Panc1 (cell line): ENCODE data around the gene UGT8. TPM values are rescaled to one million over a fixed set of nuclear protein-coding genes. Genes with fewer than 3 reads are reported as not detected.

Experiments
- ATAC-seq: fragments of 200-7000 bp; cut with Tn5 transposase; 2 replicates; pipeline ENCODE4 v1.9.1; 2020; ENCODE audit warnings: mild to moderate bottlenecking, moderate library complexity
- BruUV-seq: library from RNA; stranded (reverse); fragments of 400-500 nt; replicated peaks from 2 replicates; lab custom pipeline; 2021; lab: Mats Ljungman, UMichigan
- CTCF ChIA-PET: fragments of 300-600 bp; sonication (Branson Sonifier 250); formaldehyde crosslinking; loops from one replicate; lab custom pipeline; 2022; ENCODE audit warnings: antibody characterized with exemption; lab: Charles Lee
- POLR2A ChIA-PET: fragments of 300-600 bp; sonication (Branson Sonifier 250); formaldehyde crosslinking; loops from one replicate; lab custom pipeline; 2022; ENCODE audit warnings: antibody characterized with exemption; lab: Charles Lee
- DNase-seq: peaks from one replicate; pipeline ENCODE4 v3.0.0-alpha.2; 2010; ENCODE audit warnings: low read depth, low spot score
- H3K27ac ChIP-seq: 2 replicates; pipeline ENCODE4 v1.5.1; 2011; ENCODE audit warnings: mild to moderate bottlenecking, low read length, inconsistent platforms
- H3K27me3 ChIP-seq: fragments of 200-500 bp; sonication (Bioruptor generic); 2 replicates; pipeline ENCODE4 v1.6.0; 2014; ENCODE audit warnings: low read length, inconsistent platforms; ENCODE audit not compliant: control insufficient read depth, insufficient read depth
- H3K36me3 ChIP-seq: fragments of 200-500 bp; sonication (Bioruptor generic); 2 replicates; pipeline ENCODE4 v1.5.1; 2014; ENCODE audit warnings: inconsistent platforms, mild to moderate bottlenecking, low read length, moderate library complexity; ENCODE audit not compliant: control insufficient read depth, insufficient read depth
- H3K4me1 ChIP-seq: 2 replicates; pipeline ENCODE4 v1.5.1; 2011; ENCODE audit warnings: inconsistent platforms, mild to moderate bottlenecking, low read length, moderate library complexity; ENCODE audit not compliant: control insufficient read depth, insufficient read depth
- H3K4me3 ChIP-seq, 2 experiments: 2 replicates each; pipeline ENCODE4 v1.5.1; 2011 to 2012; ENCODE audit warnings: low read depth in 2 of 2, low read length in 2 of 2, mild to moderate bottlenecking in 2 of 2, inconsistent platforms in 1 of 2, moderate library complexity in 1 of 2
- H3K9me3 ChIP-seq: fragments of 200-500 bp; sonication (Bioruptor generic); 2 replicates; pipeline ENCODE4 v1.5.1; 2014; ENCODE audit warnings: low read depth, mild to moderate bottlenecking, inconsistent platforms, low read length, moderate library complexity; ENCODE audit not compliant: control insufficient read depth, insufficient read depth
- POLR2AphosphoS5 ChIP-seq: IDR thresholded peaks from 2 replicates; pipeline ENCODE4 v1.6.1; 2012; ENCODE audit warnings: mild to moderate bottlenecking, low read depth, low read length, moderate library complexity
- SIN3A ChIP-seq: IDR thresholded peaks from 2 replicates; pipeline ENCODE4 v1.6.1; 2012; ENCODE audit warnings: low read depth, mild to moderate bottlenecking, low read length, moderate library complexity, borderline replicate concordance; ENCODE audit not compliant: insufficient read depth
- TCF7L2 ChIP-seq: IDR thresholded peaks from 2 replicates; pipeline ENCODE4 v1.6.1; 2011; ENCODE audit warnings: mild to moderate bottlenecking, low read depth, low read length, inconsistent platforms
- in situ Hi-C: cut with HindIII; loops from 2 replicates; pipeline ENCODE4 v1.10.0; 2016; ENCODE audit warnings: low sequenced_read_pairs, low pct_unique_long_range_greater_than_20kb
- intact Hi-C: fragments of 100-400 bp; cut with micrococcal nuclease; formaldehyde crosslinking; loops from one replicate; pipeline ENCODE4 v1.10.0; 2022; ENCODE audit not compliant: unreplicated experiment
- total RNA-seq: library from RNA; stranded (reverse); gene quantifications from one replicate; pipeline ENCODE4 v1.2.1, GENCODE V29; 2021; ENCODE audit not compliant: unreplicated experiment
- TF ChIP-seq, protein P1 (sequence below), 2 experiments: IDR thresholded peaks; 2 replicates each; pipeline ENCODE4 v1.6.1; 2011 to 2012; ENCODE audit warnings: low read depth in 2 of 2, control low read depth in 1 of 2, low read length in 1 of 2, mild to moderate bottlenecking in 1 of 2, moderate library complexity in 1 of 2; ENCODE audit not compliant: insufficient read depth in 1 of 2
- TF ChIP-seq, protein P2 (sequence below): fragments of 450-650 bp; IDR thresholded peaks from 2 replicates; pipeline ENCODE4 v1.5.1; 2017; ENCODE audit warnings: mild to moderate bottlenecking

Gene UGT8
- total RNA-seq, 1 experiment from 2014 or later, result 2.1 TPM

DNA sequence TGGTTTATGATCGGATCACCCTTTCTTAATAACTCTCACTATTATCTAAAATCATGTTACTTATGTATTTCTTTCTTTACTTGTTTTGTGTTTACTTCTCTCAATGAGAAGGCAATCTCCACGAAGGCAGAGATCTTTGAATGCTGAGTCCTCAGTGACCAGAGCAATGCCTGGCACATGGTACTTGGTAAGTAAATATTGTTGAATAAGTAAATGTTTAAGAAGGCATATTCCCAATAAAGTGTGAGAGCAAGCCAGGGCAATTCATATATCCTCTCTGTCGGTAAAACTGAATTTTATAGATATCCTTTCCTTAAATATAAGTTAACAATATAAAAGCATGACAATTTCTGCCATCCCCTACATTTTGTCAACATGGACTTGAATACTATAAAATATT lies 94.4 kb downstream of the UGT8 start:
- intact Hi-C loops (no loop called here), in situ Hi-C loops (no loop called here)
- POLR2A ChIA-PET, result no interaction called here
- Histone ChIP-seq H3K27ac (no peak overlapping the region), H3K9me3 (no peaks in the 10 kb centered on the region), H3K27me3 (no peaks in the 10 kb centered on the region), H3K4me3 (no peak overlapping the region), H3K36me3 (no peaks in the 10 kb centered on the region), H3K4me1 (no peaks in the 10 kb centered on the region)
- TF ChIP-seq, protein P1, sequence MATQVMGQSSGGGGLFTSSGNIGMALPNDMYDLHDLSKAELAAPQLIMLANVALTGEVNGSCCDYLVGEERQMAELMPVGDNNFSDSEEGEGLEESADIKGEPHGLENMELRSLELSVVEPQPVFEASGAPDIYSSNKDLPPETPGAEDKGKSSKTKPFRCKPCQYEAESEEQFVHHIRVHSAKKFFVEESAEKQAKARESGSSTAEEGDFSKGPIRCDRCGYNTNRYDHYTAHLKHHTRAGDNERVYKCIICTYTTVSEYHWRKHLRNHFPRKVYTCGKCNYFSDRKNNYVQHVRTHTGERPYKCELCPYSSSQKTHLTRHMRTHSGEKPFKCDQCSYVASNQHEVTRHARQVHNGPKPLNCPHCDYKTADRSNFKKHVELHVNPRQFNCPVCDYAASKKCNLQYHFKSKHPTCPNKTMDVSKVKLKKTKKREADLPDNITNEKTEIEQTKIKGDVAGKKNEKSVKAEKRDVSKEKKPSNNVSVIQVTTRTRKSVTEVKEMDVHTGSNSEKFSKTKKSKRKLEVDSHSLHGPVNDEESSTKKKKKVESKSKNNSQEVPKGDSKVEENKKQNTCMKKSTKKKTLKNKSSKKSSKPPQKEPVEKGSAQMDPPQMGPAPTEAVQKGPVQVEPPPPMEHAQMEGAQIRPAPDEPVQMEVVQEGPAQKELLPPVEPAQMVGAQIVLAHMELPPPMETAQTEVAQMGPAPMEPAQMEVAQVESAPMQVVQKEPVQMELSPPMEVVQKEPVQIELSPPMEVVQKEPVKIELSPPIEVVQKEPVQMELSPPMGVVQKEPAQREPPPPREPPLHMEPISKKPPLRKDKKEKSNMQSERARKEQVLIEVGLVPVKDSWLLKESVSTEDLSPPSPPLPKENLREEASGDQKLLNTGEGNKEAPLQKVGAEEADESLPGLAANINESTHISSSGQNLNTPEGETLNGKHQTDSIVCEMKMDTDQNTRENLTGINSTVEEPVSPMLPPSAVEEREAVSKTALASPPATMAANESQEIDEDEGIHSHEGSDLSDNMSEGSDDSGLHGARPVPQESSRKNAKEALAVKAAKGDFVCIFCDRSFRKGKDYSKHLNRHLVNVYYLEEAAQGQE (IDR thresholded peaks at IDR 0.05; ENCODE audit: insufficient read depth in 1 of 2, low read depth in 2 of 2, low read length in 1 of 2), result no peak
- DNase-seq (no peak), ATAC-seq (no peak)
- CTCF ChIA-PET, result no interaction called here
- no TSS peak for BruUV-seq

DNA sequence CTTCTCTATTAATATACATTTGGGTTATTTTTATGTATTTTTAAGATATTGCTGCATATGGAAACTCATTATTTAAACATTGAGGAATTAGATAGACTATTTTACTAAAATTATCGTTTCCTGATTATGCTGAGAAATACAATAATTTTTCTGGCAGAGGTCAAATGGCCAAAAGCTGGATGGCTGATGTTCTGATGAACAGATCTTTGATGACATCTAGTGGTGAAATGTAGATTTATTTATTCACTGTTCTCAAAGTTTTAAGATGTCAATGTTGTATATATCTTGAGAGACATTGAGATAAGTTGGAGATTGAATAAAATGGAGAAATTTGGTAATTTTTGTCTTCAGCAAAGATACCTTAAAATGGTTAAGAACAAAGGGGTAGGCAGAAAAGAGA lies 96.2 kb downstream of the UGT8 start:
- DNase-seq, result peak; percentile 17
- in situ Hi-C loops, result no loop called here
- intact Hi-C loops, result loop anchor here (1.0 kb wide), 1 partner anchor 308 kb away; no protein-coding TSS in a partner anchor
- ChIA-PET POLR2A (no interaction called here), CTCF (no interaction called here)
- Histone ChIP-seq H3K4me1 (no peaks in the 10 kb centered on the region), H3K4me3 (no peak overlapping the region), H3K36me3 (no peaks in the 10 kb centered on the region), H3K9me3 (no peaks in the 10 kb centered on the region), H3K27me3 (no peaks in the 10 kb centered on the region), H3K27ac (no peak overlapping the region)
- TF ChIP-seq, protein P2, sequence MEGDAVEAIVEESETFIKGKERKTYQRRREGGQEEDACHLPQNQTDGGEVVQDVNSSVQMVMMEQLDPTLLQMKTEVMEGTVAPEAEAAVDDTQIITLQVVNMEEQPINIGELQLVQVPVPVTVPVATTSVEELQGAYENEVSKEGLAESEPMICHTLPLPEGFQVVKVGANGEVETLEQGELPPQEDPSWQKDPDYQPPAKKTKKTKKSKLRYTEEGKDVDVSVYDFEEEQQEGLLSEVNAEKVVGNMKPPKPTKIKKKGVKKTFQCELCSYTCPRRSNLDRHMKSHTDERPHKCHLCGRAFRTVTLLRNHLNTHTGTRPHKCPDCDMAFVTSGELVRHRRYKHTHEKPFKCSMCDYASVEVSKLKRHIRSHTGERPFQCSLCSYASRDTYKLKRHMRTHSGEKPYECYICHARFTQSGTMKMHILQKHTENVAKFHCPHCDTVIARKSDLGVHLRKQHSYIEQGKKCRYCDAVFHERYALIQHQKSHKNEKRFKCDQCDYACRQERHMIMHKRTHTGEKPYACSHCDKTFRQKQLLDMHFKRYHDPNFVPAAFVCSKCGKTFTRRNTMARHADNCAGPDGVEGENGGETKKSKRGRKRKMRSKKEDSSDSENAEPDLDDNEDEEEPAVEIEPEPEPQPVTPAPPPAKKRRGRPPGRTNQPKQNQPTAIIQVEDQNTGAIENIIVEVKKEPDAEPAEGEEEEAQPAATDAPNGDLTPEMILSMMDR, result peak; percentile 48; the same call in 1 of the 2 replicates
- TF ChIP-seq TCF7L2, result no peak
- no TSS peak for BruUV-seq
- ATAC-seq, result no peak

DNA sequence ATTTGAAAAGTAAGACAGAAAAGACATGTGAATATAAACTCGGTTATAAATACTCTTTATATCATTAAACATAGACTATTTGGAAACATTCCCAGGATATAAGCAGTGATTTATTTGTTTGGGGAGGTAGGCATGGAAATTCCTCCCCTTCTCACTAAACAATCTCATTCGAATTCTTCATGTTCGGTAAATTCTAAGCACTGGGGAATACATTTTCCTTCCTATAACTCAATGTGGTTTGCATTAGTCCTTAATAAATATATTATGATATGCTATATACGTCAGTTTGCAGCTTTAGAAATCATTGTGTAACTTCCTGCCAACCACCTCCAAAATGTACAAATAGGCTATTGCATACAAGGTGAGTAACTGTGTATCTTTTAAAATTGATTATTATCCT lies 99.6 kb downstream of the UGT8 start:
- no peaks in the 10 kb centered on the region; the same call in 1 of the 2 replicates for H3K36me3 ChIP-seq
- in situ Hi-C loops, result no loop called here
- no peaks in the 10 kb centered on the region for H3K9me3 ChIP-seq
- BruUV-seq, result no TSS peak
- H3K4me1 ChIP-seq, result no peaks in the 10 kb centered on the region
- no peak overlapping the region for H3K4me3 ChIP-seq
- no peaks in the 10 kb centered on the region for H3K27me3 ChIP-seq
- intact Hi-C loops, result no loop called here
- POLR2A ChIA-PET, result no interaction called here
- ATAC-seq (no peak), DNase-seq (no peak)
- TF ChIP-seq, protein P1 (IDR thresholded peaks at IDR 0.05; ENCODE audit: insufficient read depth in 1 of 2, low read depth in 2 of 2, low read length in 1 of 2), result no peak
- TF ChIP-seq POLR2AphosphoS5, result no peak
- no peak for TF ChIP-seq SIN3A
- no peak for TF ChIP-seq TCF7L2
- TF ChIP-seq, protein P2, result no peak
- CTCF ChIA-PET, result no interaction called here
- no peak overlapping the region for H3K27ac ChIP-seq
